T-helper 1 cell treated with Interleukin-12 subunit alpha and Interleukin-12 subunit beta and Interleukin-4 antibody, amounts not matched to agents 30 μg/mL and 1 μg/mL, for 36 hours (primary cell): ENCODE measurements around the gene PDPN.

Source experiments
- H3K27ac Mint-ChIP-seq: one replicate; pipeline ENCODE4 v1.8.0; 2021; ENCODE audit warnings: mild to moderate bottlenecking, mixed read lengths
- H3K27me3 Mint-ChIP-seq: one replicate; pipeline ENCODE4 v1.8.0; 2021; ENCODE audit warnings: low read depth, mixed read lengths
- H3K36me3 Mint-ChIP-seq: one replicate; pipeline ENCODE4 v1.8.0; 2021; ENCODE audit warnings: low read depth, mixed read lengths
- H3K4me1 Mint-ChIP-seq: one replicate; pipeline ENCODE4 v1.8.0; 2021; ENCODE audit warnings: low read depth, mixed read lengths
- H3K4me3 Mint-ChIP-seq: one replicate; pipeline ENCODE4 v1.8.0; 2021; ENCODE audit warnings: mild to moderate bottlenecking, moderate library complexity, mixed read lengths
- H3K9me3 Mint-ChIP-seq: one replicate; pipeline ENCODE4 v1.8.0; 2021; ENCODE audit warnings: mixed read lengths

Gene PDPN

DNA sequence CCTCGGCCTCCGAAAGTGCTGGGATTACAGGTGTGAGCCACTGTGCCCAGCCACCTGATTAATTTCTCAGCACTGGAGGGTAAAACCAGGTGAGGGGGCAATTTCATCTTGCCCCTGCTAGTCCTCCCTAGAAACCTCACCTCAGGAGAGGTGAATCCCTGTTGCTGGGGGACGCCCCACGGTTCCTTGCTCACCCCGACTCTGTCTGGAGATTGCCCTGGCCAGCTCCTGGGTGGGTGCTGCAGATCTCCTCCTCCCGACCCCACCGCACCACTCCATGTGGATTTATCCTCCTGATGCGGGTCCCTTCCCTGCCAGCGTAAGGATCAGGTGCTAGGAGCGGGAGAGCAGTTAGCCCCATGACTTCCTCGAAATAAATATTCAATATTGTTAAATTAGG is 34.9 kb downstream of the PDPN start:
- no peaks in the 10 kb centered on the region for H3K9me3 Mint-ChIP-seq
- no peaks in the 10 kb centered on the region for H3K4me1 Mint-ChIP-seq
- H3K4me3 Mint-ChIP-seq = no peak overlapping the region
- H3K27me3 Mint-ChIP-seq = no peaks in the 10 kb centered on the region
- H3K36me3 Mint-ChIP-seq = no peaks in the 10 kb centered on the region
- no peak overlapping the region for H3K27ac Mint-ChIP-seq

DNA sequence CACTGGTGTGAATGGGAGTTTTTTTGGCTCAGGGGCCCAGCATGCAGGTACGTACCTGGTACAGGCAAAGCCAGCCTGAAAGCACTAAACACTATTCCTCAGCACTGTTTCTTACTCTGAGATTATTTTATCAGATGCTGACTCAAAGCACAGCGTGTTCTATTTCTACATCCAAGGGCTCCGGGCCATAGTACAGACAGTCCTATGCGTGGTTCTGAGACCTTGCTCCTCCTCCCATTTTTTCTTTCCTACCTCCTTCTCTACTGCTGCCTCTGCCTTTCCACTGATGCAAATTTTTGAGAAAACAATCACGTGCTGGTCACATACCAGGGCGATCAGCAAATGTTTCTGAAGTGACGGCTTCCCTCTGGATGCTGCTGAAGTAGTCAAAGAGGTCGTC is 36.3 kb downstream of the PDPN start:
- Mint-ChIP-seq H3K36me3 (no peaks in the 10 kb centered on the region), H3K4me3 (no peak overlapping the region), H3K27me3 (no peaks in the 10 kb centered on the region), H3K9me3 (no peaks in the 10 kb centered on the region), H3K27ac (no peak overlapping the region), H3K4me1 (no peaks in the 10 kb centered on the region)

DNA sequence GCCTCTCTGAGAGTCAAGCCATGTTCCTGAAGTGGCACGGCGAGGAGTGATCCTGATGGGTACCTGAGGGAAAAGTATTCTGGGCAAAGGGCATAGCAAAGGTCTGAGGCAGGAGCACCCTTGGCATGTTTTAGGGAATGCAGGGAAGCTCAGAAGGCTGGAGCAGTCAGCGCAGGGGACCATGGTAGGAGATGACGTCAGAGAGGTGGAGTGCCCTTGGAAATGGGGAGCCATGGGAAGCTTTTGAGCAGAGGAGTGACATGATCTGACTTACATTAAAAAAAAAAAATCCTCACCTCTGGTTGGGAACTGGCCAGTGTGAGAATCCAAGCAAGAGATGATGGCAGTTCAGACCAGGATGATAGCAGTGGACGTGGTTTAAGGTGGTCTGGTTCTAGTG is 37.2 kb downstream of the PDPN start:
- no peak overlapping the region for H3K4me3 Mint-ChIP-seq
- H3K27me3 Mint-ChIP-seq = no peaks in the 10 kb centered on the region

DNA sequence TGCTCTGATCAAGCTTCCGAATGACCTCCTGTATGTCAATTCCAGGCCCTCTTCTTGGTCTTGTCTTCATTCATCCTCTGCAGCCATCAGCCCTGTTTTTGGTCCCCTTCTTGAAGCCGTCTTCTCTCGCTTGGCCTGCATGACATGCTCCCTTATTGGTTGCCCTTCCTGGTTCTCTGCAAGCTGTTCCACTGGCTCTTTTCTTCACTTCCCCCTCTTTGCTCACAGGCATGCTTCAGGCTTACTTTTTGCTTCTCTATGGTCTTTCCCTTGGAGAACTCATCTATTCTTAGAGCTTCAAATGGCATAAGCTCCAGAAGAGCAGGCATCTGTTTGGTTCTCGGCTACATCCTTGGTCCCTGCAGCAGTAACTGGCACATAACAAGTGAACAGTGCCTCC is 38.8 kb downstream of the PDPN start:
- Mint-ChIP-seq H3K4me3 (no peak overlapping the region), H3K4me1 (no peaks in the 10 kb centered on the region), H3K9me3 (no peaks in the 10 kb centered on the region), H3K36me3 (no peaks in the 10 kb centered on the region), H3K27me3 (no peaks in the 10 kb centered on the region), H3K27ac (no peak overlapping the region)

More for the DNA sequence above, 37.2 kb downstream of the PDPN start:
- Mint-ChIP-seq H3K36me3 (no peaks in the 10 kb centered on the region), H3K27ac (no peak overlapping the region), H3K4me1 (no peaks in the 10 kb centered on the region), H3K9me3 (no peaks in the 10 kb centered on the region)

DNA sequence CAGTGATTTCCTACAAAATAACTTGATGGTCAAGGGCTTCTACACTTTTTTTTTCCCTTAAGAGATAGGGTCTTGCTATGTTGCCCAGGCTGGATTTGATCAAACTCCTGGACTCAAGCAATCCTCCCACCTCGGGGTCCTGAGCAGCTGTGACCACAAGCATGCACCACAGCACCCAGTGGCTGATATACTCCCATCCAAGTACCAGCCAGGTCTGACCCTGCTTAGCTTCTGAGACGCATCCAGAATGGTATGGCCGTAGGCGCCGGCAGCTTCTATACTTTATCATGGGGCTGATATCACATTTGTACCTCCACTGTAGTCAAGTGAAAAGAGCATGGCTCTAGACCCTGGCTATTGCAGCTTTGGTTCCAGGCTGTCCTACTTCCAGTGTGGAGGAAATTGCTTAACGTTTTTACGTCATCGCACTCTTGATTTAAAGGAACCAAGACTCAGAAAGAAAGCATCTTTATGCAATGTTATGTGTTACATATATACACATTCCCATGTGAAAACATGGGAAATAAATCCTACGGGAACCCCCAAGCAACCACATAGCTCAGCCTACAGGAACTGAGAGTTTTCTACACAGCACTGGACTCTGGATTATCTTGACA is 39.5 kb downstream of the PDPN start:
- H3K9me3 Mint-ChIP-seq = no peaks in the 10 kb centered on the region
- no peaks in the 10 kb centered on the region for H3K4me1 Mint-ChIP-seq
- H3K27me3 Mint-ChIP-seq = no peaks in the 10 kb centered on the region
- no peak overlapping the region for H3K27ac Mint-ChIP-seq
- H3K36me3 Mint-ChIP-seq = no peaks in the 10 kb centered on the region
- no peak overlapping the region for H3K4me3 Mint-ChIP-seq

DNA sequence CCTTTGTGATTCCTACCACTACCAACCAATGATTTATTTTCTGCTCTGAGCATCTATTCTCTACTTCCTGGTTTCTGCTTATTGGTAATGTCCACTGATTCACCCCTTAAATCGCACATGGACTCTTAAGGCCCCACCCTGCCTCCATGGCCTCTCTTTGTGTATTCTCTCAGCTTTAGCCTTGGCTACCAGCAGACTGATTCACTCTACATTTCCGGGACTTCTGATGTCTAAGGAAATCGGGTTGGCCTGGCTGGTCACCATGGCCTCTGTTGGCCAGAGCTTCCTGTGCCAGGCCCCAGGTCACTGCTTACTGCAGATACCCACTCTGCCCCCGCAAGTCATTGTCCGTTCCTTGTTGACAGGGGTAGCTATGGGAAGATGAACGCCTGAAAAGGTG is 40.9 kb downstream of the PDPN start:
- no peaks in the 10 kb centered on the region for H3K9me3 Mint-ChIP-seq
- H3K4me1 Mint-ChIP-seq = no peaks in the 10 kb centered on the region
- H3K27me3 Mint-ChIP-seq = no peaks in the 10 kb centered on the region
- no peak overlapping the region for H3K27ac Mint-ChIP-seq
- H3K36me3 Mint-ChIP-seq = no peaks in the 10 kb centered on the region
- H3K4me3 Mint-ChIP-seq = no peak overlapping the region

DNA sequence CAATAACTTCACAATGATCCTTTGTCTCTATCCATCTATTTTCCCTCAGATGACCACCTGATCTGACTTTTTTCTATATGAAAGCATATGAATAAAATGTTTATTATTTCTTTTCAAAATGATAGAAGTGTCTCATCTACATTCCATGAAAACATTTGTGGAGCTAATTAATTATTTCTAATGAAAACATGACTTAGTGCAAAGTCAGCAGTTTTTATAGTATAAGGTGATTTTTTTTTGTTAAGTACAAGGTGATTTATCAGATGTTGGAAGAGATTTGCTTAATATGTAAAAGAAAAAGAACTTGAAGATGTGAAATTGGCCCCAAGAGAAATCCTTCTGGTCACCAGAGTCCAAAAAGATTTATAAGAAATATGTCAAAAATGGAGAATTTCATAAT is 43.5 kb downstream of the PDPN start:
- no peaks in the 10 kb centered on the region for H3K36me3 Mint-ChIP-seq
- no peaks in the 10 kb centered on the region for H3K9me3 Mint-ChIP-seq
- no peak overlapping the region for H3K27ac Mint-ChIP-seq
- no peak overlapping the region for H3K4me3 Mint-ChIP-seq
- no peaks in the 10 kb centered on the region for H3K4me1 Mint-ChIP-seq
- no peaks in the 10 kb centered on the region for H3K27me3 Mint-ChIP-seq

DNA sequence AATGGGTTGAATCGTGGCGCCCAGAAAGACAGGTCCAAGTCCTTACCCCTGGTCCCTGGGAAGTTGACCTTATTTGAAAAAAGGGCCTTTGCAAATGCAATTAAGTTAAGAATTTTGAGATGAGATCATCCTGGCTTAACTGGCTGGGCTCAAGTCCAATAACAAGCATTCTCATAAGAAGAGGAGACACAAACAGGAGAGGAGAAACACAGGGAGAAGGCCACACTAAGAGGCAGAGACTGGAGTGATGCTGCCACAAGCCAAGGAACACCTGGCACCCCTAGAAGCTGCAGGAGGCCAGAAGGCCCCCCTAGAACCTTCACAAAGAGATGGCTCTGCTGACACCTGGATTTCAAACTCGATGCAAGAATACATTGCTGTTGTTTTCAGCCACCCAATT is 44.6 kb downstream of the PDPN start:
- no peak overlapping the region for H3K27ac Mint-ChIP-seq
- no peaks in the 10 kb centered on the region for H3K9me3 Mint-ChIP-seq
- H3K27me3 Mint-ChIP-seq = no peaks in the 10 kb centered on the region
- no peak overlapping the region for H3K4me3 Mint-ChIP-seq
- no peaks in the 10 kb centered on the region for H3K36me3 Mint-ChIP-seq
- H3K4me1 Mint-ChIP-seq = no peaks in the 10 kb centered on the region

DNA sequence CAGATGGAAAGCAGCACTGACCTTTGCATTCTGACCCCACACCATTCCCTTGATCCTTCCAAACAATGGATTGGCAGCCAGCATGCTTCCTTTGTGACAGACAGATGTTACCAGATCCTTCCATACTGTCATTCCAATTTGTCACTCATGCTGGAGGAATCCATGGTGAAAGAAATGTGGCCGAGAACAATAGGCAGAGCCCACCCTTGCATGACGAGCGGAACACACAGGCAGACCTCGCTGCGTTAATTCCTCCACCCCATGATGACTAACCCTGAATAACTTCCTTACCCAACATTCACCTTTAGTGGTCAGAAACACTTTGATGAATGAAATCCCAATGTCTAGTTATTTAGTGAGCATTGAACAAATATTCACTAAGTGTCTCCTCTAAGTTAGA is 45.1 kb downstream of the PDPN start:
- no peaks in the 10 kb centered on the region for H3K4me1 Mint-ChIP-seq
- H3K27ac Mint-ChIP-seq = no peak overlapping the region
- H3K36me3 Mint-ChIP-seq = no peaks in the 10 kb centered on the region
- no peaks in the 10 kb centered on the region for H3K27me3 Mint-ChIP-seq
- H3K9me3 Mint-ChIP-seq = no peaks in the 10 kb centered on the region
- no peak overlapping the region for H3K4me3 Mint-ChIP-seq

DNA sequence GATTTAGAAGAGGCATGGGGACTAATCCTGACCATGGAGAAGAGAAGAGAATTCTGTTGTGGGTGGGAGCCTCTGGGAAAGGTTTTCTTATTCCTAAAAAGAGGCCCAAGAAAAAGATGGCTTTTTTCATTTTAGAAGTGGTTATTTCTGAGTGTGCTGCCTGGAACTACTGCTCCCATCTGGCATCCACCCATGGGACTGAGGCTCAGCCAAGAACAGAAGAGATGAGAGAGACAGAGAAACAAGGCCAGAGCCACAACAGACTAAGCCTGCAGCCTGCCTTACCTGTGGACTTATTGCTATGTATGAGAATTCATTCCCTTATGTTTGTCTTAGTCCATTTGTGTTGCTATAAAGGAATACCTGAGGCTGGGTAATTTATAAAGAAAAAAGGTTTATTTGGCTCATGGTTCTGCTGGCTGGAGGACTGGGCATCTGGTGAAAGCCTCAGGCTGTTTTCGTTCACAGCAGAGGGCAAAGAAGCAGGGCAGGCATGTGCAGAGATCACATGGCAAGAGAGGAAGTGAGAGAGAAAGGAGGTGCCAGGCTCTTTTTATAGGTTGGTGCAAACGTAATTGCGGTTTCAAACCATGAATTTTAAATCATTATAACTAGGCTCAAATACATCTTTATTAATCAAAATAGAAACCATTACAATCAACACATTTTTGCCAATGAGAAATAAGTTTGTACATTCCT is 58.8 kb downstream of the PDPN start:
- Mint-ChIP-seq H3K27me3 (no peaks in the 10 kb centered on the region), H3K4me1 (no peaks in the 10 kb centered on the region), H3K27ac (no peak overlapping the region), H3K4me3 (no peak overlapping the region), H3K9me3 (peaks cover 26% of the 10 kb centered on the region), H3K36me3 (no peaks in the 10 kb centered on the region)

DNA sequence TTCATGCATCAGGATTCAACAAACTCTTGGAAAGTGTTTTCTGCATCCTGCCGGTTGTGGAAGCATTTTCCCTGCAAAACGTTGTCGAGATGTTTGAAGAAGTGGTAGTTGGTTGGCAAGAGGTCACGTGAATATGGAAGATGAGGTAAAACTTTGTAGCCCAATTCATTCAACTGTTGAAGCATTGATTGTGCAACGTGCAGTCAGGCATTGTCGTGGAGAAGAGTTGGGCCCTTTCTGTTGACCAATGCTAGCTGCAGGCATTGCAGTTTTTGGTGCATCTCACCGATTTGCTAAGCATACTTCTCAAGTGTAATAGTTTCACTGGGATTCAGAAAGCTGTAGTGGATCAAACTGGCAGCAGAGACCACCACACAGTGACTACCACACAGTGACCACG is 59.4 kb downstream of the PDPN start:
- no peak overlapping the region for H3K27ac Mint-ChIP-seq
- peaks cover 23% of the 10 kb centered on the region for H3K9me3 Mint-ChIP-seq
- H3K4me1 Mint-ChIP-seq = no peaks in the 10 kb centered on the region
- H3K36me3 Mint-ChIP-seq = no peaks in the 10 kb centered on the region
- no peaks in the 10 kb centered on the region for H3K27me3 Mint-ChIP-seq
- no peak overlapping the region for H3K4me3 Mint-ChIP-seq

DNA sequence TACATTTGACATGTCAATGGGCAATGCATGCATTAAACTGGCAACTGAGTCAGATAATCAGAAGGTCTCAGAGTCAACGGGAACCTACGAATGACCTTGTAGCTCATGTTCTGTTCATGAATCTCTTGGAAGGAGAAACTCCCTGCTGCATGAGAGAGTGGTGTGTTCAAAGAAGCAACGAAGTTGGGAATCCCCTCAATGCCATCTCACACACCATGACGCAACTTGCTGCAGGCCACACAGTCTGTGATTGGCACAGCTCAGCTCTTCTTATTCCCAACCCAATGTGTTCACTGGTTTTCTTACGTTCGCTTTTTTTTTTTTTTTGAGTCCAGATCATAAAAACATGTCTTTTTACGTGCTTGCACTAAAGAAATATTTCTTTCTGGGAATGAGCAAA is 62.9 kb downstream of the PDPN start:
- Mint-ChIP-seq H3K9me3 (no peaks in the 10 kb centered on the region), H3K4me1 (no peaks in the 10 kb centered on the region), H3K27me3 (no peaks in the 10 kb centered on the region), H3K27ac (no peak overlapping the region), H3K36me3 (no peaks in the 10 kb centered on the region), H3K4me3 (no peak overlapping the region)

DNA sequence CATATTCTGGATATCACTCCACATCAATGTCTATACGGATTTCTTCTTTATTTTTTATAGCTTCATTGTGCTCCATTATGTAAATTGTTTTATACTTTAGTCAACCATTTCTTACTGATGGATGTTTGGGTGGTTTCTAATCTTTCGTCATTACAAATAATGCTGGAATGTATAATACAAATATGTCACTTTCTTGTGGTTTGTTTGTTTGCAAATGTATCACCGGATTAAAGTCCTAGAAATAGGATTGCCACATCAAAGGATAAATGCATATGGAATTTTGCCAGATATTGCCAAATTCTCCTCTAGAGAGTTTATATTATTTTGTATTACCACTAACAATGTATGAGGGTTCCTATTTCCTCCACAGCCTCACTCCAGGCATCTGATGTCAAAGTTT is 67.6 kb downstream of the PDPN start:
- H3K4me3 Mint-ChIP-seq = no peak overlapping the region
- H3K27ac Mint-ChIP-seq = no peak overlapping the region
- no peaks in the 10 kb centered on the region for H3K9me3 Mint-ChIP-seq
- peaks cover 4% of the 10 kb centered on the region for H3K27me3 Mint-ChIP-seq
- no peaks in the 10 kb centered on the region for H3K4me1 Mint-ChIP-seq
- no peaks in the 10 kb centered on the region for H3K36me3 Mint-ChIP-seq

DNA sequence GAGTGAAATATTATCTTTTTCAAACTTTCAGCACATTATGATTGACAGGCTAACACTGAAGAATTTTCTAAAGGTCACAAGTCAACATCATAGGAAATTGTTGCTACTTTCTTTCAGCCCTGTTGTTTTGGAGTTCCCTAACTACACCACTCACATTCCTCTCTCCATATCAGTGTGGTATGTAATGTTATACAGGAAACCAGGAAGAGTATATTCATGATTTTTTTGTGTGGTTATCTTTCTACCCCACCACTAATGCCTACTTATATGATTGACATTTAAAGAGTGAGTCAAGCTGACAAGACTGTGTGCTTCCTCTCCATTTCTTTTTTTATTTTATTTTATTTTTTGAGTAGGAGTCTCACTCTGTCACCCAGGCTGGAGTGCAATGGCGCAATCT is 68.6 kb downstream of the PDPN start:
- H3K9me3 Mint-ChIP-seq = no peaks in the 10 kb centered on the region
- no peak overlapping the region for H3K27ac Mint-ChIP-seq
- no peaks in the 10 kb centered on the region for H3K4me1 Mint-ChIP-seq
- no peaks in the 10 kb centered on the region for H3K36me3 Mint-ChIP-seq
- H3K27me3 Mint-ChIP-seq = peaks cover 4% of the 10 kb centered on the region
- no peak overlapping the region for H3K4me3 Mint-ChIP-seq

DNA sequence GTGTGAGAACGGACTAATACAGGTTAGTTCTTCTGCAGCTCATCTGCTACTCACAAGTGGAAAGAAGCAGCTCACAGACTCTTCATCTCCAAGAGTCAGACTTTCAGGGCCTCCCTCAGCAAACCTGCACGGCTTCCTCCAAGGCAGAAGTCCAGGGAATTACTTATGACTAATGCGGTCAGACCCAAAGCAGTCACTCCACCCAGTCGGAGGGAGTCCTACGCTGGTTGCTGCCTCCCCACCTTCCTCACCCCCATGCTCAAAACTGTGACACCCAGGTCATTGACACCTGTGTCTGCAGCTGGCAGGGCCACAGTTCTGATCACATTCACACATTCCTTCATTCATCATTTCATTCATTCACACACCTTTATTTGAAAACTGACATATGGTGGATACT is 77.9 kb downstream of the PDPN start:
- Mint-ChIP-seq H3K4me3 (no peak overlapping the region), H3K27ac (no peak overlapping the region), H3K27me3 (peaks cover 4% of the 10 kb centered on the region), H3K36me3 (no peaks in the 10 kb centered on the region), H3K9me3 (no peaks in the 10 kb centered on the region), H3K4me1 (peaks cover 10% of the 10 kb centered on the region)

DNA sequence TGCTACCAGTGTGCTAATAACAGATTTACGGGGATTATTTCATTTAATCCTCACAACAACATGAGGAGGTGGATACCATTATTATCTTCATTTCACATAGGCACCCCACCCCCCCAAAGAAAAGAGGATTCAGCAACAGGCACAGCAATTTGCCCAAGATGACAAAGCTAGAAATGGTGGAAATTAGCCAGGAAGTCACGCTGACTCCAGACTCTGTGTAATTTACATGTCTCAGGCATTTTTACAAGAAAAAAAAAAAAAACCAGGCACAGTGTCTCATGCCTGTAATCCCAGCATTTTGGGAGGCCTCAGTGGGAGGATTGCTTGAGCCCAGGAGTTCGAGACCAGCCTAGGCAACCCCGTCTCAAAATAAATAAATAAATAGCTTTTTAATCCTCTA is 78.9 kb downstream of the PDPN start:
- Mint-ChIP-seq H3K4me1 (peaks cover 10% of the 10 kb centered on the region), H3K27me3 (peaks cover 4% of the 10 kb centered on the region), H3K9me3 (no peaks in the 10 kb centered on the region), H3K36me3 (no peaks in the 10 kb centered on the region), H3K27ac (no peak overlapping the region), H3K4me3 (no peak overlapping the region)
